ENCODE results near the gene ABCC1. TPM values are rescaled to one million over a fixed set of nuclear protein-coding genes. Genes with fewer than 3 reads are reported as not detected.
A peak's percentile ranks its signal among the peaks of the same experiment; 100 is the strongest.

ABCC1 gene
- total RNA-seq, 2 experiments from 2014 or later, result 40.3 to 41.0 TPM

GRCh38 chr16:16124974-16125373 is 175.6 kb downstream of the ABCC1 start:
- Mint-ChIP-seq H3K36me3 (ENCODE audit: low read depth) (peaks cover 61% of the 10 kb centered on the region), H3K9me3 (peaks cover 16% of the 10 kb centered on the region), H3K4me1 (ENCODE audit: low read depth) (no peaks in the 10 kb centered on the region), H3K4me3 (no peak overlapping the region), H3K27me3 (ENCODE audit: low read depth) (no peaks in the 10 kb centered on the region), H3K27ac (no peak overlapping the region)
- intact Hi-C loops (cut with micrococcal nuclease), result loop anchor here (10.0 kb wide), 1 partner anchor 450 kb away; no protein-coding TSS in a partner anchor
- DNase-seq, result no peak
- CTCF ChIA-PET, result no interaction called here

- DNase-seq, result no peak
- Mint-ChIP-seq H3K4me1 (ENCODE audit: low read depth) (no peaks in the 10 kb centered on the region), H3K27ac (peak overlapping the region; percentile 28), H3K36me3 (ENCODE audit: low read depth) (peaks cover 51% of the 10 kb centered on the region), H3K9me3 (peaks cover 16% of the 10 kb centered on the region), H3K4me3 (no peak overlapping the region), H3K27me3 (ENCODE audit: low read depth) (no peaks in the 10 kb centered on the region)
- intact Hi-C loops (cut with micrococcal nuclease), result loop anchor here (1.0 to 10.0 kb wide), 5 partner anchors 178 to 452 kb away; partner anchors contain the start of gene ABCC1
- CTCF ChIA-PET, result interaction anchor here (0.7 to 1.3 kb wide), 5 partner anchors 187 to 361 kb away, joined by 3 to 4 read pairs (median 3); no protein-coding TSS in a partner anchor
These were observed 177.5 kb downstream of the ABCC1 start for GRCh38 chr16:16126896-16127295.

GRCh38 chr16:16127469-16128116 is 178.2 kb downstream of the ABCC1 start:
- intact Hi-C loops (cut with micrococcal nuclease), result loop anchor here (1.0 to 10.0 kb wide), 5 partner anchors 179 to 453 kb away; partner anchors contain the start of gene ABCC1
- peak; percentile 85 for DNase-seq
- no peaks in the 10 kb centered on the region for H3K4me1 Mint-ChIP-seq (ENCODE audit: low read depth)
- H3K36me3 Mint-ChIP-seq (ENCODE audit: low read depth), result peaks cover 48% of the 10 kb centered on the region
- no peaks in the 10 kb centered on the region for H3K27me3 Mint-ChIP-seq (ENCODE audit: low read depth)
- peak overlapping the region; percentile 28 for H3K27ac Mint-ChIP-seq
- peaks cover 16% of the 10 kb centered on the region for H3K9me3 Mint-ChIP-seq
- CTCF ChIA-PET, result interaction anchor here (0.6 to 1.3 kb wide), 18 partner anchors 12 to 604 kb away, joined by 3 to 6 read pairs (median 3); no protein-coding TSS in a partner anchor
- no peak overlapping the region for H3K4me3 Mint-ChIP-seq

- CTCF ChIA-PET, result interaction anchor here (0.7 kb wide), 1 partner anchor 133 kb away, joined by 3 read pairs; no protein-coding TSS in a partner anchor
- Mint-ChIP-seq H3K36me3 (ENCODE audit: low read depth) (peaks cover 32% of the 10 kb centered on the region), H3K4me3 (no peak overlapping the region), H3K4me1 (ENCODE audit: low read depth) (no peaks in the 10 kb centered on the region), H3K9me3 (no peaks in the 10 kb centered on the region), H3K27me3 (ENCODE audit: low read depth) (no peaks in the 10 kb centered on the region), H3K27ac (no peak overlapping the region)
- intact Hi-C loops (cut with micrococcal nuclease), result no loop called here
- no peak for DNase-seq
These were observed 181.8 kb downstream of the ABCC1 start for GRCh38 chr16:16131204-16131603.

- Mint-ChIP-seq H3K4me1 (ENCODE audit: low read depth) (no peaks in the 10 kb centered on the region), H3K36me3 (ENCODE audit: low read depth) (peaks cover 32% of the 10 kb centered on the region), H3K27me3 (ENCODE audit: low read depth) (no peaks in the 10 kb centered on the region), H3K9me3 (no peaks in the 10 kb centered on the region), H3K27ac (no peak overlapping the region), H3K4me3 (no peak overlapping the region)
- no peak for DNase-seq
- intact Hi-C loops (cut with micrococcal nuclease), result no loop called here
- CTCF ChIA-PET, result interaction anchor here (0.7 kb wide), 1 partner anchor 133 kb away, joined by 3 read pairs; no protein-coding TSS in a partner anchor
These were observed 182.2 kb downstream of the ABCC1 start for GRCh38 chr16:16131659-16132058.

- no peaks in the 10 kb centered on the region for H3K4me1 Mint-ChIP-seq (ENCODE audit: low read depth)
- H3K4me3 Mint-ChIP-seq, result no peak overlapping the region
- H3K36me3 Mint-ChIP-seq (ENCODE audit: low read depth), result peaks cover 37% of the 10 kb centered on the region
- H3K27me3 Mint-ChIP-seq (ENCODE audit: low read depth), result no peaks in the 10 kb centered on the region
- CTCF ChIA-PET, result no interaction called here
- DNase-seq, result no peak
- peak overlapping the region; percentile 54 for H3K27ac Mint-ChIP-seq
- intact Hi-C loops (cut with micrococcal nuclease), result no loop called here
- H3K9me3 Mint-ChIP-seq, result no peaks in the 10 kb centered on the region
These were observed 184.7 kb downstream of the ABCC1 start for GRCh38 chr16:16133943-16134604.

GRCh38 chr16:16136588-16136987 is 187.2 kb downstream of the ABCC1 start:
- H3K27me3 Mint-ChIP-seq (ENCODE audit: low read depth), result no peaks in the 10 kb centered on the region
- H3K9me3 Mint-ChIP-seq, result no peaks in the 10 kb centered on the region
- intact Hi-C loops (cut with micrococcal nuclease), result no loop called here
- no peak overlapping the region for H3K27ac Mint-ChIP-seq
- CTCF ChIA-PET, result no interaction called here
- no peak for DNase-seq
- H3K36me3 Mint-ChIP-seq (ENCODE audit: low read depth), result peaks cover 44% of the 10 kb centered on the region
- H3K4me3 Mint-ChIP-seq, result no peak overlapping the region
- H3K4me1 Mint-ChIP-seq (ENCODE audit: low read depth), result no peaks in the 10 kb centered on the region

GRCh38 chr16:16137110-16137509 is 187.7 kb downstream of the ABCC1 start:
- Mint-ChIP-seq H3K36me3 (ENCODE audit: low read depth) (peaks cover 43% of the 10 kb centered on the region), H3K27ac (no peak overlapping the region), H3K4me3 (no peak overlapping the region), H3K4me1 (ENCODE audit: low read depth) (no peaks in the 10 kb centered on the region), H3K9me3 (no peaks in the 10 kb centered on the region), H3K27me3 (ENCODE audit: low read depth) (no peaks in the 10 kb centered on the region)
- CTCF ChIA-PET, result interaction anchor here (0.7 kb wide), 1 partner anchor 74 kb away, joined by 3 read pairs; no protein-coding TSS in a partner anchor
- intact Hi-C loops (cut with micrococcal nuclease), result no loop called here
- DNase-seq, result no peak

- no peaks in the 10 kb centered on the region for H3K9me3 Mint-ChIP-seq
- intact Hi-C loops (cut with micrococcal nuclease), result no loop called here
- no peak overlapping the region for H3K27ac Mint-ChIP-seq
These were observed 188.7 kb downstream of the ABCC1 start for GRCh38 chr16:16138034-16138635.

GRCh38 chr16:16139061-16139460 is 189.6 kb downstream of the ABCC1 start:
- H3K27ac Mint-ChIP-seq, result no peak overlapping the region
- no peak for DNase-seq
- no peaks in the 10 kb centered on the region for H3K4me1 Mint-ChIP-seq (ENCODE audit: low read depth)
- no peak overlapping the region for H3K4me3 Mint-ChIP-seq
- CTCF ChIA-PET, result interaction anchor here (1.0 kb wide), 1 partner anchor 11 kb away, joined by 6 read pairs; no protein-coding TSS in a partner anchor
- H3K36me3 Mint-ChIP-seq (ENCODE audit: low read depth), result peaks cover 42% of the 10 kb centered on the region
- intact Hi-C loops (cut with micrococcal nuclease), result no loop called here
- H3K27me3 Mint-ChIP-seq (ENCODE audit: low read depth), result no peaks in the 10 kb centered on the region
- no peaks in the 10 kb centered on the region for H3K9me3 Mint-ChIP-seq

More at GRCh38 chr16:16138034-16138635, 188.7 kb downstream of the ABCC1 start:
- Mint-ChIP-seq H3K27me3 (ENCODE audit: low read depth) (no peaks in the 10 kb centered on the region), H3K4me3 (no peak overlapping the region), H3K36me3 (ENCODE audit: low read depth) (peaks cover 46% of the 10 kb centered on the region), H3K4me1 (ENCODE audit: low read depth) (no peaks in the 10 kb centered on the region)
- CTCF ChIA-PET, result interaction anchor here (0.7 kb wide), 1 partner anchor 73 kb away, joined by 3 read pairs; no protein-coding TSS in a partner anchor
- DNase-seq, result no peak

GRCh38 chr16:16139806-16140205 is 190.4 kb downstream of the ABCC1 start:
- Mint-ChIP-seq H3K36me3 (ENCODE audit: low read depth) (peaks cover 39% of the 10 kb centered on the region), H3K4me3 (no peak overlapping the region), H3K27ac (no peak overlapping the region), H3K4me1 (ENCODE audit: low read depth) (no peaks in the 10 kb centered on the region), H3K9me3 (no peaks in the 10 kb centered on the region), H3K27me3 (ENCODE audit: low read depth) (no peaks in the 10 kb centered on the region)
- DNase-seq, result no peak
- intact Hi-C loops (cut with micrococcal nuclease), result no loop called here
- CTCF ChIA-PET, result interaction anchor here (1.0 kb wide), 1 partner anchor 12 kb away, joined by 6 read pairs; no protein-coding TSS in a partner anchor

GRCh38 chr16:16140537-16140936 is 191.1 kb downstream of the ABCC1 start:
- Mint-ChIP-seq H3K36me3 (ENCODE audit: low read depth) (peaks cover 35% of the 10 kb centered on the region), H3K4me3 (no peak overlapping the region), H3K27me3 (ENCODE audit: low read depth) (no peaks in the 10 kb centered on the region), H3K27ac (no peak overlapping the region), H3K4me1 (ENCODE audit: low read depth) (no peaks in the 10 kb centered on the region), H3K9me3 (no peaks in the 10 kb centered on the region)
- CTCF ChIA-PET, result no interaction called here
- intact Hi-C loops (cut with micrococcal nuclease), result no loop called here
- DNase-seq, result no peak

Data from activated naive CD4-positive, alpha-beta T cell treated with anti-CD3 and anti-CD28 coated beads for 36 hours (primary cell).